H1 (cell line): ENCODE results near the gene SCNN1B. TPM values are rescaled to one million over a fixed set of nuclear protein-coding genes. Genes with fewer than 3 reads are reported as not detected.

ENCODE experiments used
- CTCF ChIA-PET: fragments of 300-600 bp; sonication (Branson Sonifier 250); formaldehyde crosslinking; loops from one replicate; lab custom pipeline; 2021; ENCODE audit not compliant: partially characterized antibody; lab: Charles Lee
- POLR2A ChIA-PET: fragments of 300-600 bp; sonication (Branson Sonifier 250); formaldehyde crosslinking; loops from one replicate; lab custom pipeline; 2021; ENCODE audit warnings: inconsistent platforms; ENCODE audit not compliant: partially characterized antibody; lab: Charles Lee
- DNase-seq, 2 experiments: peaks; one replicate each; pipeline versions ENCODE4 v3.0.0 to v3.0.0-alpha.2; 2010 to 2022; ENCODE audit warnings: low spot score in 2 of 2, low read depth in 1 of 2, mixed read lengths in 1 of 2
- FAIRE-seq: peaks from 2 replicates; lab custom pipeline; 2011; peaks lifted over from hg19 to GRCh38; lab: Jason Lieb, UNC
- H2AFZ ChIP-seq: 2 replicates; pipeline ENCODE4 v1.8.1; 2012; ENCODE audit warnings: low read length, inconsistent platforms
- H2AK5ac ChIP-seq: 2 replicates; pipeline ENCODE4 v1.6.1; 2013; ENCODE audit warnings: low read depth, low read length
- H2BK120ac ChIP-seq: replicated peaks from 2 replicates; pipeline ENCODE3; 2013; ENCODE audit warnings: low read depth, low read length, inconsistent platforms
- H2BK12ac ChIP-seq: 2 replicates; pipeline ENCODE4 v1.6.1; 2013; ENCODE audit warnings: low read depth, low read length
- H2BK15ac ChIP-seq: 2 replicates; pipeline ENCODE4 v1.6.1; 2013; ENCODE audit warnings: low read length
- H2BK20ac ChIP-seq: 2 replicates; pipeline ENCODE4 v1.6.1; 2013; ENCODE audit warnings: low read length
- H2BK5ac ChIP-seq: 2 replicates; pipeline ENCODE4 v1.6.1; 2013; ENCODE audit warnings: low read depth, low read length
- H3K14ac ChIP-seq: 2 replicates; pipeline ENCODE4 v1.6.1; 2013; ENCODE audit warnings: inconsistent platforms; ENCODE audit not compliant: insufficient read length
- H3K18ac ChIP-seq: 2 replicates; pipeline ENCODE4 v1.6.1; 2013; ENCODE audit warnings: low read length; ENCODE audit errors: extremely low read depth
- H3K23ac ChIP-seq: 2 replicates; pipeline ENCODE4 v1.6.1; 2013; ENCODE audit warnings: inconsistent platforms; ENCODE audit not compliant: insufficient read length
- H3K23me2 ChIP-seq: 2 replicates; pipeline ENCODE4 v1.6.1; 2013; ENCODE audit warnings: low read depth, low read length
- H3K27ac ChIP-seq: 2 replicates; pipeline ENCODE4 v1.6.1; 2011; ENCODE audit warnings: low read depth, low read length, inconsistent platforms
- H3K27me3 ChIP-seq, 4 experiments: replicated peaks in 1 of 4; 1 replicate in 1 of 4; 2 replicates in 3 of 4; pipeline versions ENCODE4 v1.6.1 to v1.8.1; 2011 to 2013; ENCODE audit warnings: low read length in 3 of 4, mild to moderate bottlenecking in 3 of 4, inconsistent platforms in 2 of 4, mixed read lengths in 2 of 4, moderate library complexity in 1 of 4; ENCODE audit not compliant: control insufficient read depth in 3 of 4, insufficient read depth in 3 of 4; ENCODE audit errors: extremely low read depth in 1 of 4
- H3K36me3 ChIP-seq, 4 experiments: 2 replicates each; pipeline versions ENCODE4 v1.6.1 to v1.8.1; 2011 to 2013; ENCODE audit warnings: mild to moderate bottlenecking in 4 of 4, low read length in 3 of 4, moderate library complexity in 2 of 4, control low read depth in 1 of 4, inconsistent platforms in 1 of 4; ENCODE audit not compliant: insufficient read depth in 4 of 4, control insufficient read depth in 2 of 4
- H3K4ac ChIP-seq: replicated peaks from 2 replicates; pipeline ENCODE3; 2013; ENCODE audit warnings: low read length, low read depth, mixed read lengths, inconsistent platforms; ENCODE audit not compliant: insufficient read length
- H3K4me1 ChIP-seq, 4 experiments: replicated peaks in 1 of 4; 1 replicate in 1 of 4; 2 replicates in 3 of 4; pipeline versions ENCODE4 v1.6.1 to v1.8.1; 2011 to 2013; ENCODE audit warnings: low read length in 3 of 4, inconsistent platforms in 2 of 4, mixed read lengths in 1 of 4; ENCODE audit not compliant: insufficient read depth in 4 of 4, control insufficient read depth in 3 of 4
- H3K4me2 ChIP-seq, 2 experiments: 2 replicates each; pipeline versions ENCODE4 v1.6.1 to v1.8.1; 2011 to 2013; ENCODE audit warnings: low read depth in 2 of 2, low read length in 2 of 2, control low read depth in 1 of 2, inconsistent platforms in 1 of 2, mild to moderate bottlenecking in 1 of 2; ENCODE audit not compliant: insufficient read depth in 1 of 2
- H3K4me3 ChIP-seq, 4 experiments: fragments of 200-600, 300-600 bp in 1 of 4; sonication (generic), shearing (Covaris generic), sonication (Bioruptor Twin) in 1 of 4; 2 replicates each; pipeline versions ENCODE4 v1.5.1 to v1.8.1; 2011 to 2016; ENCODE audit warnings: low read length in 4 of 4, low read depth in 3 of 4, control low read depth in 2 of 4, inconsistent platforms in 2 of 4, mild to moderate bottlenecking in 2 of 4, mixed read lengths in 1 of 4, moderate library complexity in 1 of 4; ENCODE audit not compliant: insufficient read depth in 2 of 4; ENCODE audit errors: extremely low read depth in 1 of 4
- H3K56ac ChIP-seq: replicated peaks from 2 replicates; pipeline ENCODE3; 2013; ENCODE audit warnings: low read depth, mild to moderate bottlenecking, mixed read lengths, low read length, inconsistent platforms; ENCODE audit not compliant: insufficient read length
- H3K79me1 ChIP-seq: 2 replicates; pipeline ENCODE4 v1.6.1; 2013; ENCODE audit warnings: low read depth, low read length, control low read depth
- H3K79me2 ChIP-seq, 2 experiments: 2 replicates each; pipeline versions ENCODE4 v1.6.1 to v1.8.1; 2012 to 2013; ENCODE audit warnings: low read length in 2 of 2, mild to moderate bottlenecking in 2 of 2, inconsistent platforms in 1 of 2; ENCODE audit not compliant: insufficient read depth in 2 of 2, control insufficient read depth in 1 of 2
- H3K9ac ChIP-seq, 4 experiments: replicated peaks in 1 of 4; 1 replicate in 1 of 4; 2 replicates in 3 of 4; pipeline versions ENCODE4 v1.6.1 to v1.8.1; 2011 to 2013; ENCODE audit warnings: low read depth in 3 of 4, low read length in 3 of 4, control low read depth in 2 of 4, mild to moderate bottlenecking in 2 of 4, moderate library complexity in 2 of 4, inconsistent platforms in 1 of 4; ENCODE audit errors: extremely low read depth in 1 of 4
- H3K9me3 ChIP-seq, 2 experiments: 2 replicates each; pipeline versions ENCODE4 v1.6.1 to v1.8.1; 2012 to 2013; ENCODE audit warnings: mild to moderate bottlenecking in 2 of 2, moderate library complexity in 2 of 2, control low read depth in 1 of 2, inconsistent platforms in 1 of 2, low read depth in 1 of 2, low read length in 1 of 2, mixed read lengths in 1 of 2; ENCODE audit not compliant: insufficient read depth in 2 of 2
- H4K20me1 ChIP-seq, 2 experiments: replicated peaks in 1 of 2; 2 replicates each; pipeline versions ENCODE3 to v1.8.1; 2011 to 2013; ENCODE audit warnings: inconsistent platforms in 2 of 2, low read length in 2 of 2, mild to moderate bottlenecking in 1 of 2; ENCODE audit not compliant: insufficient read depth in 2 of 2, control insufficient read depth in 1 of 2
- H4K5ac ChIP-seq: 2 replicates; pipeline ENCODE4 v1.6.1; 2013; ENCODE audit warnings: low read length, low read depth, mixed read lengths, inconsistent platforms; ENCODE audit not compliant: insufficient read length
- H4K8ac ChIP-seq: 2 replicates; pipeline ENCODE4 v1.8.0; 2013; ENCODE audit warnings: mild to moderate bottlenecking, moderate library complexity, low read length, inconsistent platforms; ENCODE audit not compliant: insufficient read depth; ENCODE audit errors: extremely low read depth
- H4K91ac ChIP-seq: replicated peaks from 2 replicates; pipeline ENCODE3; 2013; ENCODE audit warnings: low read length, mixed read lengths, inconsistent platforms; ENCODE audit not compliant: insufficient read length
- BRCA1 ChIP-seq: IDR thresholded peaks from 2 replicates; pipeline ENCODE4 v1.6.1; 2012; ENCODE audit warnings: low read depth, low read length, improper control_type of control experiment
- CBX8 ChIP-seq: fragments of 300-800, 300-1000 bp; sonication (generic); IDR thresholded peaks from 2 replicates; pipeline ENCODE4 v1.7.1; 2016; ENCODE audit warnings: low read depth, low read length, borderline replicate concordance
- JUN ChIP-seq: IDR thresholded peaks from 2 replicates; pipeline ENCODE4 v1.6.1; 2011; ENCODE audit warnings: low read depth, mild to moderate bottlenecking, improper control_type of control experiment, low read length
- NRF1 ChIP-seq: IDR thresholded peaks from 2 replicates; pipeline ENCODE4 v1.6.1; 2011; ENCODE audit warnings: mild to moderate bottlenecking, low read depth, low read length, improper control_type of control experiment
- RBBP5 ChIP-seq: IDR thresholded peaks from 2 replicates; pipeline ENCODE4 v1.7.1; 2012; ENCODE audit warnings: low read depth, mild to moderate bottlenecking, inconsistent platforms, low read length, moderate library complexity, borderline replicate concordance
- WGBS, 2 experiments: shearing (Covaris generic) in 1 of 2; methylation state at CpG; one replicate each; pipeline versions ENCODE4 v1.1.6 to v1.1.7; 2013 to 2015; ENCODE audit warnings: low lambda C conversion rate in 2 of 2, mixed read lengths in 2 of 2, inconsistent platforms in 1 of 2, low coverage in 1 of 2, missing lambda C conversion rate in 1 of 2; ENCODE audit not compliant: insufficient replicate concordance in 2 of 2, insufficient coverage in 1 of 2, insufficient read length in 1 of 2; ENCODE audit errors: extremely low coverage in 1 of 2, missing lambda C conversion rate in 1 of 2; 5-methylcytosine and 5-hydroxymethylcytosine counted together
- polyA plus RNA-seq, 7 experiments: library from polyadenylated mRNA; depleted of rRNA in 3 of 7; stranded (reverse) in 5 of 7; unstranded in 2 of 7; fragments of >200 nt in 5 of 7; fragments of 200-250 nt in 2 of 7; gene quantifications; 1 replicate in 5 of 7; 2 replicates in 1 of 7; 4 replicates in 1 of 7; pipeline versions ENCODE4 v1.2.1 to v1.2.3, GENCODE V29; 2011 to 2013; ENCODE audit warnings: missing spikeins in 2 of 7, mixed read lengths in 2 of 7
- total RNA-seq: library from RNA; stranded (reverse); fragmentation: NEBNext Ultra II Directional; extraction: Animal tissue kit (Norgen Biotek cat#: 25700); gene quantifications from 2 replicates; pipeline ENCODE4 v1.2.1, GENCODE V29; 2021

The SCNN1B gene
- total and polyA plus RNA-seq, 2 of the 8 experiments (the other 6 are each of a cell fraction or from before 2014, with no cell fraction given), result 0.20 to 0.95 TPM

DNA sequence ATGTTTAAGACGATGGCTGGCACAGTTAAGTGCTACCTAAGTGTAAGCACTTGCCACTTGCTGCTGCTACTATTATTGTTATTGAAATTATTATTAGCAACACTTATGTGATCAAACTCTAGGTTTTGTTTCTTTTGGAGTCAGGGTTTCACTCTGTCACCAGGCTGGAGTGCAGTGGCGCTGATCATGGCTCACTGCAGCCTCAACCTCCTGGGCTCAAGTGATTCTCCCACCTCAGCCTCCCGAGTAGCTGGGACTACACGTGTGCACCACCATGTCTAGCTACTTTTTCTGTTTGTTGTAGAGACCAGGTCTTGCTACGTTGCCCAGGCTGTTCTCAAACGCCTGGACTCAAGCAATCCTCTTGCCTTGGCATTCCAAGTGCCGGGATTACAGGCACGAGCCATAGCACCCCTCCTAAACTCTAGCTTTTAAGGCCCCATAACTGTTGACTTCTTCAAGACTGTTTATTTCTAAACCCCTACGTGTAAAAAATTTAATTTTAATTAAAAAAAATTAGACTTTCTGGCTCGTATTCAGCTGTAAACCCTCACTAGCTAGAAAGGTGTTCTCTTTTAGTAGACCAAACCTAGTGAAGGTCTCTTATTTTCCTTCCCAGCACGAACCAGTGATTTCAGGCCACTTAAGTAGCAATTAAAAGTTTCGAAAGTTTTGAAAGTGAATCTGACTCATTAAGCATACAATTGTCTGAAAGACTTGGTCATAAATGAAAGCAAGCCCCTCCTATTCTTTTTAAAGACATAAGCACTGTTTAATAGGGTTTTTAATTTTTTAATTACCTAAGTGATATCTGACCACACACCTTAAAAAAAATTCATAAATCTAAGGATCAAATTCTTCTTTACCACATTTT lies 11.7 kb upstream of the SCNN1B start:
- 85% methylated on average over 12 of the region's 12 CpGs; no CpG with 5 or more reads in 1 of the 2 experiments for WGBS, 2 experiments
- POLR2A ChIA-PET, result no interaction called here

More for the DNA sequence above, 11.7 kb upstream of the SCNN1B start:
- Histone ChIP-seq H3K4ac (no peak overlapping the region), H2AK5ac (no peak overlapping the region), H3K18ac (no peak overlapping the region), H3K79me2 (no peaks in the 10 kb centered on the region), H3K9ac (no peak overlapping the region), H3K4me2 (no peak overlapping the region), H3K23me2 (no peaks in the 10 kb centered on the region), H2BK5ac (no peak overlapping the region), H4K8ac (no peak overlapping the region), H3K4me1 (no peaks in the 10 kb centered on the region), H2BK120ac (no peak overlapping the region), H3K9me3 (no peaks in the 10 kb centered on the region), H2AFZ (no peak overlapping the region), H2BK15ac (no peak overlapping the region), H4K91ac (no peak overlapping the region), H3K23ac (no peak overlapping the region), H2BK20ac (no peak overlapping the region), H3K4me3 (no peak overlapping the region), H4K5ac (no peak overlapping the region), H4K20me1 (no peaks in the 10 kb centered on the region), H3K14ac (no peak overlapping the region), H2BK12ac (no peak overlapping the region), H3K36me3 (no peaks in the 10 kb centered on the region), H3K56ac (no peak overlapping the region), H3K27me3 (0 out of 7 replicates have a peak, but pooled peaks cover 0 to 2% (median 0%) of the 10 kb centered on the region in 4 experiments), H3K79me1 (no peaks in the 10 kb centered on the region), H3K27ac (no peak overlapping the region)
- no peak for DNase-seq
- no peak for FAIRE-seq
- CTCF ChIA-PET, result no interaction called here
- TF ChIP-seq BRCA1, result no peak
- no peak for TF ChIP-seq NRF1
- no peak for TF ChIP-seq JUN
- no peak for TF ChIP-seq CBX8
- no peak for TF ChIP-seq RBBP5
